SK-N-MC (cell line): ENCODE data around the gene RC3H2.
"Not testable (repeated sequence)": the region's sequence is repeated elsewhere in the genome, so short reads cannot be mapped to it uniquely, and the experiment has no call there.

Experiments used
- DNase-seq: peaks from one replicate; pipeline ENCODE4 v3.0.0-alpha.2; 2011; ENCODE audit warnings: low read depth, low spot score
- H3K27ac ChIP-seq: fragments of 200-600 bp; sonication (generic); 2 replicates; pipeline ENCODE4 v1.5.1; 2016; ENCODE audit warnings: mixed run types
- H3K36me3 ChIP-seq: fragments of 200-600 bp; sonication (generic); 2 replicates; pipeline ENCODE4 v1.6.1; 2017; ENCODE audit warnings: antibody characterized with exemption, low read length, mixed read lengths; ENCODE audit not compliant: insufficient read depth
- H3K4me3 ChIP-seq: fragments of 200-600 bp; sonication (generic); 2 replicates; pipeline ENCODE4 v1.5.1; 2016
- H3K9ac ChIP-seq: fragments of 200-600 bp; sonication (generic); 2 replicates; pipeline ENCODE4 v1.8.0; 2017; ENCODE audit warnings: mixed run types, mixed read lengths; ENCODE audit not compliant: insufficient read length
- H3K9me3 ChIP-seq: fragments of 200-600 bp; sonication (generic); 2 replicates; pipeline ENCODE4 v1.6.1; 2017; ENCODE audit warnings: low read depth, mild to moderate bottlenecking, antibody characterized with exemption, low read length, moderate library complexity, mixed read lengths
- EZH2 ChIP-seq: fragments of 200-600 bp; sonication (generic); IDR thresholded peaks from one replicate; pipeline ENCODE4 v1.6.1; 2017; ENCODE audit warnings: antibody characterized with exemption
- FOXP2 ChIP-seq: optimal IDR thresholded peaks from 2 replicates; pipeline ENCODE3; 2011; ENCODE audit warnings: mild to moderate bottlenecking, moderate library complexity; ENCODE audit not compliant: insufficient read depth; ENCODE audit errors: extremely low read length, control extremely low read depth
- POLR2AphosphoS5 ChIP-seq: IDR thresholded peaks from 2 replicates; pipeline ENCODE4 v1.6.1; 2012; ENCODE audit warnings: mild to moderate bottlenecking, low read depth, low read length, borderline replicate concordance

RC3H2 gene

DNA sequence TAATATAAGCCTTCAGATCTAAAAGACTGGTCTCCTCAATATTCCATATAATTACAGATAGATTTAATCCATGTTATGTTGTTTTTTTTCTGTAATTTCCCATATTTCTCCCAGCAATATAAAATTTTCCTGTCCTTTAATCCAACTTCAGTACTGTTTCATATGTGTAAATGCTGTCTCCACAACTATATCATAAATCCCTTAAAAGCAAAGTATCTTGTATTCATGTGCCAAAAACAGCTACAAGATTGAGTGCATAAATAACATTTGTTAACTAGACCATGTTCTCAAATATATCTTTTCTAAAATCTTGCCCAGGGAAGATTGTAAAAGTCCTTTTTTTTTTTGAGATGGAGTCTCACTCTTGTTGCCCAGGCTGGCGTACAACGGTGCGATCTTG, 41.8 kb downstream of the RC3H2 start:
- no peak for TF ChIP-seq POLR2AphosphoS5
- no peak for TF ChIP-seq FOXP2
- TF ChIP-seq EZH2 = no peak
- Histone ChIP-seq H3K27ac (no peak overlapping the region), H3K9me3 (no peaks in the 10 kb centered on the region), H3K36me3 (peaks cover 48% of the 10 kb centered on the region), H3K4me3 (no peak overlapping the region), H3K9ac (no peak overlapping the region)
- no peak for DNase-seq

DNA sequence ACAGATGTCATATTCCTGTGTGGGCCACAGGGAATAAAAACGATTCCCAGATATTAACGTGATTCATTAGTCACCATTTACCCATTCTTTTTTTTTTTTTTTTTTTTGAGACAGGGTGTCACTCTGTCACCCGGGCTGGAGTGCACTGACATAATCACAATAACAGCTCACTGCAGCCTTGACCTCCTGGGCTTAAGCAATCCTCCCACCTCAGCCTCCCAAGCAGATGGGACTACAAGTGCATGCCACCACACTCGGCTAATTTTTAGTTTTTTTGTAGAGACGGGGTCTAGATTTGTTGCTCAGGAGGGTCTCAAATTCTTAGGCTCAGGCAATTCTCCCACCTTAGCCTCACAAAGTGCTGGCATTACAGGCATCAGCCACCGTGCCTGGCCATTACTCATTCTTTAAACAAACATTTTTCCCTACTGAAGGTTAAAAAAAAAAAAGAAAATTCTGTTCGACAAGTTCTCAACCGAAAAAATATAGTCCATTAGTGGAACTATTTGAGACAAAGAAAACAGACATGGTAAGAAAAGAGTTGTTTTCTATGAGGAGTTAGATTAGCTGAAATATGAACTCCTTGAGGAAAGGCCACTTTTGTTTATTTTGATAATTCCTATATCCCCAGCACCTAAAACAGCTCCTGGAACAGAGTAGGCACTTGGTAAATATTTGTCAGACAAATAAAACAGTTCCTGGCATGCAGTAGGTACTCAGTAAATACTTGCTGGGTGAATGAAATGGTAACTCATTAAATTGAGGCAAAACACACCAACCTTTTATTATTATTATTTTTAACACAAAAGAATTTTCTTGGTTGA, 44.6 kb downstream of the RC3H2 start:
- Histone ChIP-seq H3K9me3 (no peaks in the 10 kb centered on the region), H3K27ac (no peak overlapping the region), H3K9ac (no peak overlapping the region), H3K36me3 (peaks cover 73% of the 10 kb centered on the region), H3K4me3 (no peak overlapping the region)
- TF ChIP-seq EZH2 = no peak
- no peak for TF ChIP-seq POLR2AphosphoS5
- no peak for TF ChIP-seq FOXP2
- no peak for DNase-seq

DNA sequence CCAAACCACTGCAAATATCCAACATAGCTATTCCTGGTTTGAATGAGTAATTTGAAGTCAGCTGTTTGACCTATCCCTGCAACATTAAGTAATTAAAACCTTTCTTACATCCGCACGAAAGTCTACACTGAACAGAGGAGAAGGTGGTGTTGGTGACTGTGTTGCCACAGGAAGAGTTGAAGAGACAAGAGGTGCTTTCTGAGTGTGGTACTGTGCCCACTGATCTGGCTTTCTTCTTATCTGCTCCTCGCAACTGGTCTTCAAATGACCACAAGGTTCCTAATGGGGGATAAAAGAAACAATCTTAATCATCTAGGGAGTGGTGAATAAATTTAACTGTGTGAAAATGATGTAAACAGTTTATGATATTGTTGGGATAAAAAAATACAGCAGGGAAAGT, 47.3 kb downstream of the RC3H2 start:
- DNase-seq = no peak
- H3K36me3 ChIP-seq = peaks cover 74% of the 10 kb centered on the region
- no peaks in the 10 kb centered on the region for H3K9me3 ChIP-seq

DNA sequence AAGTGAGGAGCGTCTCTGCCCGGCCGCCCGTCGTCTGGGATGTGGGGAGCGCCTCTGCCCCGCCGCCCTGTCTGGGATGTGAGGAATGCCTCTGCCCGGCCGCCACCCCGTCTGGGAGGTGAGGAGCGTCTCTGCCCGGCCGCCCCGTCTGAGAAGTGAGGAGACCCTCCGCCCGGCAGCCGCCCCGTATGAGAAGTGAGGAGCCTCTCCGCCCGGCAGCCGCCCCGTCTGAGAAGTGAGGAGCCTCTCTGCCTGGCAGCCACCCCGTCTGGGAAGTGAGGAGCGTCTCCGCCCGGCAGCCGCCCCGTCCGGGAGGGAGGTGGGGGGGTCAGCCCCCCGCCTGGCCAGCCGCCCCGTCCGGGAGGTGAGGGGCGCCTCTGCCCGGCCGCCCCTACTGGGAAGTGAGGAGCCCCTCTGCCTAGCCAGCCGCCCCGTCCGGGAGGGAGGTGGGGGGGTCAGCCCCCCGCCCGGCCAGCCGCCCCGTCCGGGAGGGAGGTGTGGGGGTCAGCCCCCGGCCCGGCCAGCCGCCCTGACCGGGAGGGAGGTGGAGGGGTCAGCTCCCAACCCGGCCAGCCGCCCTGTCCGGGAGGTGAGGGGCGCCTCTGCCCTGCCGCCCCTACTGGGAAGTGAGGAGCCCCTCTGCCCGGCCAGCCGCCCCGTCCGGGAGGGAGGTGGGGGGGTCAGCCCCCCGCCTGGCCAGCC, 52.9 kb downstream of the RC3H2 start:
- H3K4me3 ChIP-seq, H3K9me3 ChIP-seq, H3K27ac ChIP-seq, DNase-seq, H3K9ac ChIP-seq: not testable (repeated sequence)
- peaks cover 74% of the 10 kb centered on the region for H3K36me3 ChIP-seq

More for the DNA sequence above, 47.3 kb downstream of the RC3H2 start:
- Histone ChIP-seq H3K27ac (no peak overlapping the region), H3K4me3 (no peak overlapping the region), H3K9ac (no peak overlapping the region)
- TF ChIP-seq EZH2 (no peak), FOXP2 (no peak), POLR2AphosphoS5 (no peak)

DNA sequence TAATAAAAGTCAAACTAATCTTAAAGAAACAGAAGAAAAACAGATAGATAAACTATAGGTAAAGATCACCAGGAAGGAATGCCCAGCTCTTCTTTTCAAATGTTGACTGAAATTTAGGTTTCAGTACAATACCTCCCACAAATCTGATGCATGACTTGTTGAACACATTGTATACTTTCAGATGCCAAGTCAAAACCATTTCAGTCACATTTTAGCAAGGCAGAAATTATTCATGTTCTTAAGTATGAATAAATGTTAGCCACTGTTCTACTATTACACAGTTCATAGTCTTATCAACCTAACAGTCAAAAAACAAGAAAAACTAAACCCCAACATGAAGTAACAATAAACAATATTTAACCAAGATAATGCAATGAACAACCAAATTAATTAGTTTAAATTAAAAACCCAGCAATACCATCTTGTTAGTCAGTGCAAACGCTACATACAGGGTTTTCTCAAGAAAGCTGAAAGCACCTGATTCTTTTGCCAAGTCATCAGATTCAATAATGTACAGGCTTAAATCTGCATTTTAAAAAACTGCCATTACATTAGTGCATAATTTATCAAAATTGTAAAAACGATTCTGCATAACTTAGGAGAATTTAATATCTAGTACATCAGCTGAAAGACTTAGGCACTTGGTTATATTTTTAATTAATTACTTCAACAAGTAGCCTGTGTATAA, 56.8 kb downstream of the RC3H2 start:
- H3K36me3 ChIP-seq = peaks cover 57% of the 10 kb centered on the region
- TF ChIP-seq FOXP2 (no peak), POLR2AphosphoS5 (no peak), EZH2 (no peak)
- DNase-seq = no peak

DNA sequence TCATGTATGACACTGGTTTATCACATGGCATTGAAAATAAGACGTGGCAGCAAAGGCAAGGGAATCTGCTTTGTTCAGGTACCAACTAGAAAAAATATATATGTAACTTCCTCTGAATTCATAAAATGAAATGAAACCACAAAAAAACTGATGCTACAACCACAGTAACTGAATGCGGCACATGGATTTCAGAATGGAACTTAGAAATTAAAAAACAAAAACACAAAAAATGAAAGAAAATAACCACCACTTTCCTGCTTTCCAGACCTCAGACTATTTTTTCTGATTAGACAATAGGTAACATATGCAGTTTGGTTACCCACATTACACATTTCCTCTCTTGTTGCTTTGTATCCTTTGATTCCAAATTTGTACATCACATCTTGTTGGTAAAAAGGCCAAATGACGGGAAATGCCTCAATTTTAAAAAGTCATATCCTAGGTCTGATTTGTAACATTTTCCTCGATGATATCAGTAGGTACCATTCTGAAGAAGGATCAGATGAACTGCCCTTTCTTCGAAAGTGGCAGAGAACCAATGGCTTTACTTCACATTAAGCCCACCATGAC, 58.7 kb downstream of the RC3H2 start:
- TF ChIP-seq FOXP2 = no peak
- H3K4me3 ChIP-seq = no peak overlapping the region
- no peak for DNase-seq
- peaks cover 56% of the 10 kb centered on the region for H3K36me3 ChIP-seq
- no peak overlapping the region for H3K27ac ChIP-seq
- no peaks in the 10 kb centered on the region for H3K9me3 ChIP-seq
- no peak overlapping the region for H3K9ac ChIP-seq

More for the DNA sequence above, 56.8 kb downstream of the RC3H2 start:
- H3K9me3 ChIP-seq = no peaks in the 10 kb centered on the region
- H3K27ac ChIP-seq = peak overlapping the region; percentile 27; the same call in 1 of the 2 replicates
- no peak overlapping the region for H3K4me3 ChIP-seq
- H3K9ac ChIP-seq = no peak overlapping the region

DNA sequence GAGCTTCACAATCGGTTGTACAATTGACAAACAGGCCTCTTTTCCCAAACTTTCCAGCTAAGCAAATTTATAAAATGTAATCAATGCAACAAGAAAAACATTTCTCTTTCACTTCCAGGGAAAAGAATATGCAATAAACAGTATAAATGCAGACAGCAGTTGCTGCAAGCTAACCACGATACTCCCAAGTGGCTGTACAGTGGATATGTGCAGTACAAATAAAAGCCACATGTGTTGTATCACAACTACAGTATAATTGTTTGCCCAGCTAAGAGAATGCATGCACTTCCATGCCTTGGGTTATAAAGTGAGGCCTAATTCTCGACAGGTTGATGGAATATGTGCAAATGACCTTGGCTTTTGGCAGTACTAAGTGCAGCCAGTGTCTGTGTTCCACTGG, 60.0 kb downstream of the RC3H2 start:
- H3K9me3 ChIP-seq = no peaks in the 10 kb centered on the region
- H3K36me3 ChIP-seq = peaks cover 44% of the 10 kb centered on the region
- H3K4me3 ChIP-seq = 0 out of 2 replicates have a peak overlapping the region, but pooled peaks have one; percentile 6
- H3K27ac ChIP-seq = peak overlapping the region; percentile 65
- TF ChIP-seq FOXP2 = no peak
- TF ChIP-seq POLR2AphosphoS5 = no peak
- no peak for TF ChIP-seq EZH2
- DNase-seq = peak; percentile 12
- no peak overlapping the region for H3K9ac ChIP-seq

DNA sequence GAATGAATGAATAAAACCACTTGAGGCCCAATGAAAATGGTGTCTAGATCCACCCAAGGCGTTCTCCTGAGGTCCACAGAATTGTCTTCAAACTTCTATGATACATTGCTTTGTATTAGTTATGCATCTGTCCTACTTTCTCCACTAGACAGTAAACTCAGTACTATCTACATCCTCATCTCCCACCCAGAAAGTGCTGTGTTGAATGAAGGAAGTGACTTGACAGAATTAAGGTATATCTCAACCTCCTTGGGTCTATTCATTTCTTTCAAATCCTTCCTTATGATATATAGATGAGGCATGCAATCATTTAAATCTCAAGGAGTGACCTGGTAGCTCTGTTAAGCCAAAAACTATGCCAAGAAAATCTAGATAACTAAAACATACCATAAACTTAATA, 61.0 kb downstream of the RC3H2 start:
- Histone ChIP-seq H3K9me3 (no peaks in the 10 kb centered on the region), H3K36me3 (peaks cover 36% of the 10 kb centered on the region), H3K9ac (no peak overlapping the region), H3K4me3 (no peak overlapping the region), H3K27ac (no peak overlapping the region)
- no peak for TF ChIP-seq POLR2AphosphoS5
- DNase-seq = no peak

DNA sequence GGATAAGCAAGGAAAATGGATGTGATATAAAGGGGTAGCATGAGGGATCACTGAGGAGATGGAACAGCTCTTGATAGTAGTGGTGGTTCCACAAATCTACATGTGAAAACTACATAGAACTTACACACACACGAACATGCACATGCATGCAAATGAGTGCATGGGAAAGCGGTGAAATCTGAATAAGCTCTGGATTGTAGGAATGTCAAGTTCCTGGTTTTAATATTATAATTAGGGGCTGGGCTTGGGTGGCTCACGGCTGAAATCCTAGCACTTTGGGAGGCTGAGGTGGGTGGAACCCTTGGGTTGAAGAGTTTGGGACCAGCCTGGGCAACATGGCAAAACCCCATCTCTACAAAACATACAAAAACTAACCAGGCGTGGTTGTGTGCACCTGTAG, 63.7 kb downstream of the RC3H2 start:
- Histone ChIP-seq H3K9ac (no peak overlapping the region), H3K36me3 (peaks cover 11% of the 10 kb centered on the region), H3K4me3 (no peak overlapping the region), H3K27ac (no peak overlapping the region), H3K9me3 (no peaks in the 10 kb centered on the region)
- TF ChIP-seq EZH2 = no peak
- TF ChIP-seq FOXP2 = no peak
- TF ChIP-seq POLR2AphosphoS5 = no peak
- DNase-seq = no peak

DNA sequence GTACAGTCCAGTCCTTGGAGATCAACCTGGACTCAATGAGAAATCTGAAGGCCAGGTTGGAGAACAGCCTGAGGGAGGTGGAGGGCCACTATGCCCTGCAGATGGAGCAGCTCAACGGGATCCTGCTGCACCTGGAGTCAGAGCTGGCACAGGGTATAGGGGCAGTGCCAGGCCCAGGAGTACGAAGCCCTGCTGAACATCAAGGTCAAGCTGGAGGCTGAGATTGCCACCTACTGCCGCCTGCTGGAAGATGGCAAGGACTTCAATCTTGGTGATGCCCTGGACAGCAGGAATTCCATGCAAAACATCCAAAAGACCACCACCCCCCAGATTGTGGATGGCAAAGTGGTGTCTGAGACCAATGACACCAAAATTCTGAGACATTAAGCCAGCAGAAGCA, 66.7 kb downstream of the RC3H2 start:
- not testable (repeated sequence) for H3K27ac ChIP-seq, H3K9ac ChIP-seq, H3K4me3 ChIP-seq, DNase-seq, H3K9me3 ChIP-seq, H3K36me3 ChIP-seq
